NB4 (cell line): Measurements from ENCODE around the gene CYP39A1.

Source experiments
- CTCF ChIP-seq: IDR thresholded peaks from one replicate; pipeline ENCODE4 v1.5.1; 2012; ENCODE audit warnings: low read depth, low read length
- POLR2A ChIP-seq: IDR thresholded peaks from 2 replicates; pipeline ENCODE4 v1.6.1; 2011; ENCODE audit warnings: mild to moderate bottlenecking; ENCODE audit not compliant: insufficient read length; ENCODE audit errors: extremely low read depth

GRCh38 chr6:46563924-46564323 lies 88.7 kb downstream of the CYP39A1 start:
- no peak for TF ChIP-seq CTCF
- TF ChIP-seq POLR2A: no peak
